ENCODE results near the gene PIH1D1. TPM values are rescaled to one million over a fixed set of nuclear protein-coding genes. Genes with fewer than 3 reads are reported as not detected.

PIH1D1 gene
- total RNA-seq, 1 experiment from 2014 or later: 116 TPM

GRCh38 chr19:49425922-49426592 is 25.6 kb downstream of the PIH1D1 start:
- Mint-ChIP-seq H3K9me3 (ENCODE audit: unreplicated experiment) (no peaks in the 10 kb centered on the region), H3K27me3 (ENCODE audit: insufficient read depth, unreplicated experiment) (peaks cover 89% of the 10 kb centered on the region), H3K36me3 (ENCODE audit: insufficient read depth, unreplicated experiment) (no peaks in the 10 kb centered on the region), H3K4me3 (ENCODE audit: unreplicated experiment) (no peak overlapping the region), H3K27ac (ENCODE audit: low read depth, unreplicated experiment) (no peak overlapping the region), H3K4me1 (ENCODE audit: insufficient read depth, unreplicated experiment) (peaks cover 16% of the 10 kb centered on the region)
- DNase-seq (ENCODE audit: unreplicated experiment): no peak
- ChIA-PET POLR2A (no interaction called here), CTCF (interaction anchor here (0.5 to 2.6 kb wide), 4 partner anchors 18 to 34 kb away, joined by 3 to 10 read pairs (median 3); no protein-coding TSS in a partner anchor)
- no peak for TF ChIP-seq CTCF (IDR thresholded peaks at IDR 0.05; ENCODE audit: unreplicated experiment)
- intact Hi-C loops (cut with micrococcal nuclease): no loop called here
- BruUV-seq (replicated peaks): no TSS peak

- H3K27me3 Mint-ChIP-seq (ENCODE audit: insufficient read depth, unreplicated experiment): peaks cover 89% of the 10 kb centered on the region
- intact Hi-C loops (cut with micrococcal nuclease): no loop called here
- CTCF ChIA-PET: interaction anchor here (1.0 to 2.6 kb wide), 4 partner anchors 15 to 33 kb away, joined by 3 to 10 read pairs (median 3); no protein-coding TSS in a partner anchor
- no peak for TF ChIP-seq CTCF (IDR thresholded peaks at IDR 0.05; ENCODE audit: unreplicated experiment)
- H3K36me3 Mint-ChIP-seq (ENCODE audit: insufficient read depth, unreplicated experiment): no peaks in the 10 kb centered on the region
- no TSS peak for BruUV-seq (replicated peaks)
- POLR2A ChIA-PET: no interaction called here
- H3K4me3 Mint-ChIP-seq (ENCODE audit: unreplicated experiment): no peak within 1 kb of the TSS
- H3K4me1 Mint-ChIP-seq (ENCODE audit: insufficient read depth, unreplicated experiment): peaks cover 22% of the 10 kb centered on the region
- DNase-seq (ENCODE audit: unreplicated experiment): no peak
- no peaks in the 10 kb centered on the region for H3K9me3 Mint-ChIP-seq (ENCODE audit: unreplicated experiment)
- H3K27ac Mint-ChIP-seq (ENCODE audit: low read depth, unreplicated experiment): no peak within 1 kb of the TSS
Observed at GRCh38 chr19:49425178-49425577, 26.4 kb downstream of the PIH1D1 start, which contains the start of gene GFY. TSS of gene GFY (plus strand) at chr19:49425388. CDS start at chr19:49426431, 1,043 bp downstream.

DNA sequence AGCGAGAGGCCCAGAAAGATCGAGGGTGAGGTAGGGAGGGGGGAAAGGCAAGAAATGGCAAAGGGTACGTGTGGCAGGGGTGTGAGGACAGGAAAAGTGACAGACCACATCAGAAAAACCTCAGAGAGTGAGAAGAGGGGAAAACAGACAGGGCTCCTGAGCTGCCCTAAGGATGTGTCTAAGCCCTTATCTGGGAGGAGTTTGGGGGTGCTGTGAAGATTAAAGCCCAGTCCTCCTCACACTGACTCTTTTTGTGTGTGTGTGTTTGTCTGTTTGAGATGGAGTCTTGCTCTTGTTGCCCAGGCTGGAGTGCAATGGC is 27.7 kb downstream of the PIH1D1 start:
- Mint-ChIP-seq H3K4me3 (ENCODE audit: unreplicated experiment) (no peak overlapping the region), H3K27ac (ENCODE audit: low read depth, unreplicated experiment) (no peak overlapping the region), H3K9me3 (ENCODE audit: unreplicated experiment) (no peaks in the 10 kb centered on the region), H3K27me3 (ENCODE audit: insufficient read depth, unreplicated experiment) (peaks cover 89% of the 10 kb centered on the region), H3K36me3 (ENCODE audit: insufficient read depth, unreplicated experiment) (no peaks in the 10 kb centered on the region), H3K4me1 (ENCODE audit: insufficient read depth, unreplicated experiment) (peaks cover 22% of the 10 kb centered on the region)
- ChIA-PET CTCF (interaction anchor here (0.6 to 0.9 kb wide), 2 partner anchors 33 to 139 kb away, joined by 3 read pairs; no protein-coding TSS in a partner anchor), POLR2A (interaction anchor here (1.0 kb wide), 1 partner anchor 13 kb away, joined by 3 read pairs; no protein-coding TSS in a partner anchor)
- intact Hi-C loops (cut with micrococcal nuclease): no loop called here
- TF ChIP-seq CTCF (IDR thresholded peaks at IDR 0.05; ENCODE audit: unreplicated experiment): no peak
- DNase-seq (ENCODE audit: unreplicated experiment): no peak
- no TSS peak for BruUV-seq (replicated peaks)

GRCh38 chr19:49423071-49423984 is 28.3 kb downstream of the PIH1D1 start, which contains the start of gene PTH2:
TSS of gene PTH2 (minus strand) at chr19:49423441. CDS start at chr19:49423339, 102 bp downstream.
- intact Hi-C loops (cut with micrococcal nuclease): no loop called here
- Mint-ChIP-seq H3K27ac (ENCODE audit: low read depth, unreplicated experiment) (no peak within 1 kb of the TSS), H3K9me3 (ENCODE audit: unreplicated experiment) (no peaks in the 10 kb centered on the region), H3K4me3 (ENCODE audit: unreplicated experiment) (no peak within 1 kb of the TSS), H3K27me3 (ENCODE audit: insufficient read depth, unreplicated experiment) (peaks cover 95% of the 10 kb centered on the region), H3K4me1 (ENCODE audit: insufficient read depth, unreplicated experiment) (peaks cover 22% of the 10 kb centered on the region), H3K36me3 (ENCODE audit: insufficient read depth, unreplicated experiment) (no peaks in the 10 kb centered on the region)
- no TSS peak for BruUV-seq (replicated peaks)
- ChIA-PET CTCF (interaction anchor here (0.9 kb wide), 1 partner anchor 32 kb away, joined by 3 read pairs; no protein-coding TSS in a partner anchor), POLR2A (no interaction called here)
- no peak for TF ChIP-seq CTCF (IDR thresholded peaks at IDR 0.05; ENCODE audit: unreplicated experiment)
- DNase-seq (ENCODE audit: unreplicated experiment): no peak

Data from MCF 10A (cell line).